ENCODE data around the gene OSBPL10. TPM values are rescaled to one million over a fixed set of nuclear protein-coding genes. Genes with fewer than 3 reads are reported as not detected.

OSBPL10 gene
- total and polyA plus RNA-seq, 2 of the 8 experiments (the other 6 are each of a cell fraction or from before 2014, with no cell fraction given), result 26.2 to 86.7 TPM

DNA sequence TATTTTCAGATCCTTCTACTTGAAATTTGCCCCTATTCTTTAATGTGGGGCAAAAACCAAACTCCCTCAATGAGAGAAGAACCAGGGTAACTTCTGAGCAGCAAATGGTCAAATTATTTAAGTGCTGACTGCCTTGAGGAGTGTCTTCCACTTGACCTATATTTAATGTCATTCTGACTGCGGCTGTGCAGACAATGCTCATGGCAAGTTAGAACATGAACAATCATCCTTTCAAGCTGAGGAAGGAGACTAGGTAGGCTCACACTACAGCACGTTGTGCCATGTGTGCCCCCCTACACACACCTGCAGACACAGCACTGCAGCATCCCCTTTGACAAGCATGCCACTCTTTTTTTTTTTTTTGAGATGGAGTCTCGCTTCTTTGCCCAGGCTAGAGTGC is 98.2 kb downstream of the OSBPL10 start:
- Histone ChIP-seq H3K18ac (ENCODE audit: extremely low read depth, low read length) (no peak overlapping the region), H2AK5ac (ENCODE audit: low read depth, low read length) (no peak overlapping the region), H3K23me2 (ENCODE audit: low read depth, low read length) (peaks cover 3% of the 10 kb centered on the region; the same call in 1 of the 2 replicates), H3K27ac (ENCODE audit: low read depth, low read length) (no peak overlapping the region), H4K20me1 (replicated peaks in 1 of 2; ENCODE audit: control insufficient read depth in 1 of 2, insufficient read depth in 2 of 2, low read length in 2 of 2) (peaks cover 2 to 11% of the 10 kb centered on the region in 2 experiments), H3K27me3 (replicated peaks in 1 of 4; ENCODE audit: control insufficient read depth in 3 of 4, extremely low read depth in 1 of 4, insufficient read depth in 3 of 4, low read length in 3 of 4) (no peaks in the 10 kb centered on the region), H2BK5ac (ENCODE audit: low read depth, low read length) (no peak overlapping the region), H2BK20ac (ENCODE audit: low read length) (no peak overlapping the region), H4K8ac (ENCODE audit: extremely low read depth, insufficient read depth, low read length) (no peak overlapping the region), H3K4me2 (ENCODE audit: insufficient read depth in 1 of 2, low read depth in 2 of 2, low read length in 2 of 2) (no peak overlapping the region), H3K14ac (ENCODE audit: insufficient read length) (no peak overlapping the region), H2BK15ac (ENCODE audit: low read length) (no peak overlapping the region), H3K4ac (replicated peaks; ENCODE audit: insufficient read length, low read depth, low read length) (no peak overlapping the region), H2AFZ (ENCODE audit: low read length) (no peak overlapping the region), H2BK12ac (ENCODE audit: low read depth, low read length) (no peak overlapping the region), H3K79me1 (ENCODE audit: low read depth, low read length) (peaks cover 11% of the 10 kb centered on the region), H3K4me3 (ENCODE audit: extremely low read depth in 1 of 4, insufficient read depth in 2 of 4, low read depth in 3 of 4, low read length in 4 of 4) (no peak overlapping the region), H3K23ac (ENCODE audit: insufficient read length) (no peak overlapping the region), H3K9me3 (ENCODE audit: insufficient read depth in 2 of 2, low read depth in 1 of 2, low read length in 1 of 2) (no peaks in the 10 kb centered on the region), H3K79me2 (ENCODE audit: control insufficient read depth in 1 of 2, insufficient read depth in 2 of 2, low read length in 2 of 2) (peaks cover 4 to 76% of the 10 kb centered on the region in 2 experiments), H3K36me3 (ENCODE audit: control insufficient read depth in 2 of 4, insufficient read depth in 4 of 4, low read length in 3 of 4) (peaks cover 0 to 7% (median 0%) of the 10 kb centered on the region in 4 experiments; a peak in 4 of 8 replicates), H3K56ac (replicated peaks; ENCODE audit: insufficient read length, low read depth, low read length) (no peak overlapping the region), H4K91ac (replicated peaks; ENCODE audit: insufficient read length, low read length) (no peak overlapping the region), H2BK120ac (replicated peaks; ENCODE audit: low read depth, low read length) (no peak overlapping the region), H4K5ac (ENCODE audit: insufficient read length, low read depth, low read length) (peak overlapping the region; percentile 21), H3K4me1 (replicated peaks in 1 of 4; ENCODE audit: control insufficient read depth in 3 of 4, insufficient read depth in 4 of 4, low read length in 3 of 4) (peaks cover 0 to 12% (median 10%) of the 10 kb centered on the region in 4 experiments; a peak in 5 of 7 replicates), H3K9ac (replicated peaks in 1 of 4; ENCODE audit: extremely low read depth in 1 of 4, low read depth in 3 of 4, low read length in 3 of 4) (peak overlapping the region in 1 of 4 experiments; percentile 44; a peak in 1 of 7 replicates)
- POLR2A ChIA-PET (ENCODE audit: partially characterized antibody), result interaction anchor here (1.2 to 1.7 kb wide), 2 partner anchors 8 to 14 kb away, joined by 3 to 4 read pairs; no protein-coding TSS in a partner anchor
- TF ChIP-seq POLR2AphosphoS5 (IDR thresholded peaks at IDR 0.05; ENCODE audit: low read depth, low read length), result no peak
- WGBS, 2 experiments (ENCODE audit: extremely low coverage in 1 of 2, insufficient coverage in 1 of 2, insufficient read length in 1 of 2, insufficient replicate concordance in 2 of 2, low coverage in 1 of 2, low lambda C conversion rate in 2 of 2, missing lambda C conversion rate in 1 of 2), result 84% methylated on average over 3 of the region's 3 CpGs; no CpG with 5 or more reads in 1 of the 2 experiments
- FAIRE-seq, result no peak
- no peak for DNase-seq (ENCODE audit: low read depth in 1 of 2, low spot score in 2 of 2)
- CTCF ChIA-PET (ENCODE audit: partially characterized antibody), result interaction anchor here (1.1 to 1.6 kb wide), 4 partner anchors 13 to 52 kb away, joined by 3 to 4 read pairs (median 3); no protein-coding TSS in a partner anchor
